ENCODE data around the gene LARGE2. TPM values are rescaled to one million over a fixed set of nuclear protein-coding genes. Genes with fewer than 3 reads are reported as not detected.
"Not testable (repeated sequence)": the region's sequence is repeated elsewhere in the genome, so short reads cannot be mapped to it uniquely, and the experiment has no call there.

LARGE2 gene
- total RNA-seq, 4 donors from 2014 or later: 0.24 to 0.37 TPM; not detected in 2

GRCh38 chr11:45896422-45896984 is 26.0 kb upstream of the LARGE2 start:
- ATAC-seq (ENCODE audit: low FRiP score): no peak
- DNase-seq (ENCODE audit: low spot score): no peak
- TF ChIP-seq, protein P1, sequence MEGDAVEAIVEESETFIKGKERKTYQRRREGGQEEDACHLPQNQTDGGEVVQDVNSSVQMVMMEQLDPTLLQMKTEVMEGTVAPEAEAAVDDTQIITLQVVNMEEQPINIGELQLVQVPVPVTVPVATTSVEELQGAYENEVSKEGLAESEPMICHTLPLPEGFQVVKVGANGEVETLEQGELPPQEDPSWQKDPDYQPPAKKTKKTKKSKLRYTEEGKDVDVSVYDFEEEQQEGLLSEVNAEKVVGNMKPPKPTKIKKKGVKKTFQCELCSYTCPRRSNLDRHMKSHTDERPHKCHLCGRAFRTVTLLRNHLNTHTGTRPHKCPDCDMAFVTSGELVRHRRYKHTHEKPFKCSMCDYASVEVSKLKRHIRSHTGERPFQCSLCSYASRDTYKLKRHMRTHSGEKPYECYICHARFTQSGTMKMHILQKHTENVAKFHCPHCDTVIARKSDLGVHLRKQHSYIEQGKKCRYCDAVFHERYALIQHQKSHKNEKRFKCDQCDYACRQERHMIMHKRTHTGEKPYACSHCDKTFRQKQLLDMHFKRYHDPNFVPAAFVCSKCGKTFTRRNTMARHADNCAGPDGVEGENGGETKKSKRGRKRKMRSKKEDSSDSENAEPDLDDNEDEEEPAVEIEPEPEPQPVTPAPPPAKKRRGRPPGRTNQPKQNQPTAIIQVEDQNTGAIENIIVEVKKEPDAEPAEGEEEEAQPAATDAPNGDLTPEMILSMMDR (IDR thresholded peaks at IDR 0.05): no peak

- TF ChIP-seq, protein P1 (IDR thresholded peaks at IDR 0.05): no peak
- DNase-seq (ENCODE audit: low spot score): no peak
- no peak for ATAC-seq (ENCODE audit: low FRiP score)
Measured at GRCh38 chr11:45897556-45897955, 24.9 kb upstream of the LARGE2 start.

GRCh38 chr11:45899086-45899447 is 23.4 kb upstream of the LARGE2 start:
- no peak for DNase-seq (ENCODE audit: low spot score)
- ATAC-seq (ENCODE audit: low FRiP score): no peak
- TF ChIP-seq, protein P1 (IDR thresholded peaks at IDR 0.05): no peak

- ATAC-seq (ENCODE audit: low FRiP score) (peak; percentile 88), DNase-seq (ENCODE audit: low spot score) (peak; percentile 57)
- TF ChIP-seq, protein P1 (IDR thresholded peaks at IDR 0.05): no peak
Measured at GRCh38 chr11:45899448-45900174, 22.8 kb upstream of the LARGE2 start.

DNA sequence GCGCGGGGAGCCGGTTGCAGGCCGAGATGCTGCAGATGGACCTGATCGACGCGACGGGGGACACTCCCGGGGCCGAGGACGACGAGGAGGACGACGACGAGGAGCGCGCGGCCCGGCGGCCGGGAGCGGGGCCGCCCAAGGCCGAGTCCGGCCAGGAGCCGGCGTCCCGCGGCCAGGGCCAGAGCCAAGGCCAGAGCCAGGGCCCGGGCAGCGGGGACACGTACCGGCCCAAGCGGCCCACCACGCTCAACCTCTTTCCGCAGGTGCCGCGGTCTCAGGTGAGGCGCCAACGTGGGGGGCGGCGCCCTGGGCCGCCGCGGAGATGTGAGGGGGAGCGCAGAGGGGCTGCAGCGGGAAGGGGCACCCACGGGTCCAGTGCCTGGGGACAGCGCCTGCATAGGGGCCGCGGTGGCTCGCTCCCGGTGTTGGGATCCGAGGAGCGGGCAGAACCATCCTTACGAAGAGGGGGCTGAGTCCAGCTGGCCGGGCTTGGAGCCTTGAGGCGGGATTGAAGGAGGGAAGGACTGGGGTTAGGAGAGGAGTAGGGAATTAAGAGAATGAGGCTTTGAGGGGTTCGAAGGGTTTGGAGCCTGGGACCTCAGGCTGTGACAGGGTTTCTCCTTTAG is 22.2 kb upstream of the LARGE2 start:
- ATAC-seq (ENCODE audit: low FRiP score): peak; percentile 3
- not testable (repeated sequence) for DNase-seq (ENCODE audit: low spot score)

- DNase-seq (ENCODE audit: low spot score) (no peak), ATAC-seq (ENCODE audit: low FRiP score) (no peak)
- TF ChIP-seq, protein P1 (IDR thresholded peaks at IDR 0.05): no peak
Measured at GRCh38 chr11:45900916-45901617, 21.4 kb upstream of the LARGE2 start.

DNA sequence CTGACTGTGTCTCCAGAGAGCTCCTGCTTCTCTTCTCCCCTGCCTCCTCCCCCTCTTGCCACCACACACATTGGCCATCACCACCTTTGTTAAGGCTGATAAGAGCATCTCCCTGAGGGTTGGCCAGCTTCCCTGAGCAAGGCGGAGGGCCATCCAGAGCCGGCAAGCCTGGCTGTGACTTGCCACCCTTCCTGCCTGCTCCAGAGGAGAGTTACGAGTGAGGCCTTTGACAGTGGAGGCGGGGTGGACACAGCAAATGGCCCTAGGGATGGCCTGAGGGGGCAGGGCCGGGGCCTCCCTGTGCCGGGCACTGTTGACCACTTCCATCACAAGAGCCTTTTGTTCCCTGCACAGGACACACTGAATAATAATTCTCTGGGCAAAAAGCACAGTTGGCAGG is 20.8 kb upstream of the LARGE2 start:
- TF ChIP-seq, protein P1 (IDR thresholded peaks at IDR 0.05): no peak
- DNase-seq (ENCODE audit: low spot score) (no peak), ATAC-seq (ENCODE audit: low FRiP score) (no peak)

Measured in omental fat pad (tissue), 4 donors.